GM18502 (cell line): ENCODE results near the gene SLC6A11.

Experiments used
- ATAC-seq: cut with Tn5 transposase; IDR thresholded peaks from one replicate; pipeline ENCODE4 v1.9.1; 2021; ENCODE audit warnings: mild to moderate bottlenecking; ENCODE audit not compliant: unreplicated experiment, poor library complexity

The SLC6A11 gene

GRCh38 chr3:10788451-10788850, 27.6 kb upstream of the SLC6A11 start:
- no peak for ATAC-seq

GRCh38 chr3:10790713-10791112, 25.3 kb upstream of the SLC6A11 start:
- ATAC-seq: no peak

GRCh38 chr3:10792208-10792607, 23.8 kb upstream of the SLC6A11 start:
- no peak for ATAC-seq

- no peak for ATAC-seq
Observed at GRCh38 chr3:10798600-10799367, 17.2 kb upstream of the SLC6A11 start.

GRCh38 chr3:10804183-10804648, 11.8 kb upstream of the SLC6A11 start:
- no peak for ATAC-seq

- ATAC-seq: no peak
Observed at GRCh38 chr3:10806006-10806405, 10.0 kb upstream of the SLC6A11 start.

GRCh38 chr3:10808130-10808735, 7.8 kb upstream of the SLC6A11 start:
- ATAC-seq: no peak

GRCh38 chr3:10808974-10809373, 7.1 kb upstream of the SLC6A11 start:
- no peak for ATAC-seq

- no peak for ATAC-seq
Observed at GRCh38 chr3:10810376-10810775, 5.7 kb upstream of the SLC6A11 start.

- no peak for ATAC-seq
Observed at GRCh38 chr3:10813425-10813824, 2.6 kb upstream of the SLC6A11 start.

GRCh38 chr3:10814623-10815022, 1.4 kb upstream of the SLC6A11 start:
- ATAC-seq: no peak

GRCh38 chr3:10815487-10815886, 541 bp upstream of the SLC6A11 start:
- no peak for ATAC-seq

- ATAC-seq: no peak
Observed at GRCh38 chr3:10816863-10817253, 830 bp downstream of the SLC6A11 start.

GRCh38 chr3:10817506-10817905, 1.5 kb downstream of the SLC6A11 start:
- no peak for ATAC-seq

- ATAC-seq: no peak
Observed at GRCh38 chr3:10822055-10822454, 6.0 kb downstream of the SLC6A11 start.

GRCh38 chr3:10822708-10823515, 6.9 kb downstream of the SLC6A11 start:
- no peak for ATAC-seq

- ATAC-seq: no peak
Observed at GRCh38 chr3:10823516-10823818, 7.4 kb downstream of the SLC6A11 start.

GRCh38 chr3:10824468-10824867, 8.4 kb downstream of the SLC6A11 start:
- ATAC-seq: no peak

- no peak for ATAC-seq
Observed at GRCh38 chr3:10833855-10834414, 17.9 kb downstream of the SLC6A11 start.

- ATAC-seq: no peak
Observed at GRCh38 chr3:10834951-10835350, 18.9 kb downstream of the SLC6A11 start.

- no peak for ATAC-seq
Observed at GRCh38 chr3:10835406-10835805, 19.4 kb downstream of the SLC6A11 start.
